ENCODE data around the gene CD6.

- TF ChIP-seq CTCF (IDR thresholded peaks at IDR 0.05) (no peak), POLR2A (IDR thresholded peaks at IDR 0.05) (no peak)
Observed at GRCh38 chr11:61057615-61058014, 86.1 kb downstream of the CD6 start.
